GM12865 (cell line): ENCODE data around the gene KLHDC1.

ENCODE experiments used
- DNase-seq: peaks from one replicate; pipeline ENCODE4 v3.0.0; 2010; ENCODE audit warnings: low read depth
- H3K4me3 ChIP-seq: 2 replicates; pipeline ENCODE4 v1.5.1; 2011; ENCODE audit warnings: mild to moderate bottlenecking, low read depth, low read length, control low read depth
- CTCF ChIP-seq: IDR thresholded peaks from 2 replicates; pipeline ENCODE4 v1.5.1; 2011; ENCODE audit warnings: low read length, control low read depth, low read depth, inconsistent platforms; ENCODE audit not compliant: insufficient read depth; ENCODE audit errors: missing control alignments

KLHDC1 gene

DNA sequence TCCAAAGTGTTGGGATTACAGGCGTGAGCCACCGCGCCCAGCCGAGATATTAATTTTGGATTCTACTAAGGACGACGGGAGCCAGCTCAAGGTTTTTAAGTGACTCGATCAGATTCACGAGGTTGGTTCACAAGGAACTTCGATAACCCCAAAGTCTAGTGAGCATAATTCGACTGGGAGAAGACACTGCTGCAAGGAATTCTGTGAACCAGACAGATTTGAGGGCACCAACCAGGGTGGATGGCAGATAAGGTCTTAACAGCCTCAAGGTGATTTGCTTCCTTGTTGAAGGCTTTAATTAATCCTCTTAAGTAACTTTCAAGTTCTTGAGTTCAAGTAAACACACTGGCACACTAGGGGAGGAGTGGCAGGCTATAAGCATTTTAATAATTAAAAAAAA, 73.9 kb downstream of the KLHDC1 start:
- H3K4me3 ChIP-seq, result peak overlapping the region; percentile 82
- no peak for DNase-seq
- TF ChIP-seq CTCF, result no peak

GRCh38 chr14:49767270-49767570, 74.3 kb downstream of the KLHDC1 start:
- H3K4me3 ChIP-seq, result peak overlapping the region; percentile 82
- no peak for DNase-seq
- TF ChIP-seq CTCF, result no peak

DNA sequence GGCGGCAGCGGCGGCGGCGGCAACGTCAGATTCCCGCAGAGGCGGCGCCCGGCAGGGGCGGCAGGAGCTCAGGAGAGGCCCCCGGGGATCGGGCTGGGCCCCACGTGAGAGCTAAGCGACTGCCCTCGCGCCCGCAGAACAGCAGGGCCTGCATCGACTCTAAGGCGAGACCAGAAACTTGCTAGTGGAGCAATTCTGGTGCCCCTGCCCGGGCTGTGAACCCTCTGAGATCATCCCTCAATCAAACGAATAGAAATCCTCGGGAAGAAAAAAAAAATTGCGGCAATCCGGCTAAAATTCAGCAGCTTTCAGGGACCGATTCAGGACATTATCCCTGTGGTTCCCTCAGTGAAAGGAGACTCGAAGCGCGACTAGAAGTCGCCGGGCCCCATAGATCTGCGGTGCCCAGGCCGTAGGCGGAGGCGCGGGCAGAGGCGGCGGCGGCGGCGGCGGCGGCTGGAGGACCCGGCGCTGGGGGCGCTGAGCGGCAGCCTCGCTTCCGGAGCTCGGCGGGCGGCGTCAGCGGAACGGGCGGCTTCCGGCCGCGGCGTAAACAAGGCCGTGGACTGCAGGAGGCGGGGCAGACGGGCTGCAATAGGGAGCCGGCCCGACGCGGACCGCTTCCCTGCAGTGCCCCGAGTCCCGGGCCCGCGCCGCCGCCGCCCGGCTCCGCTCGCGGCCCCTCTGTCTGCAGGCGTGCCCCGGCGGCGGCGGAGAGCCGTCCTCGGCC, 74.8 kb downstream of the KLHDC1 start, which contains the start of gene KLHDC2:
Gene KLHDC2 (plus strand): TSS at position 583 of the 730 bp plus-strand sequence. CDS start 316 bp downstream, outside the sequence.
- peak within 1 kb of the TSS; percentile 84 for H3K4me3 ChIP-seq
- DNase-seq, result peak; percentile 95
- TF ChIP-seq CTCF, result peak; percentile 20

- peak overlapping the region; percentile 84 for H3K4me3 ChIP-seq
- peak; percentile 71 for DNase-seq
- TF ChIP-seq CTCF, result no peak
These were observed 75.6 kb downstream of the KLHDC1 start for GRCh38 chr14:49768301-49769121.

DNA sequence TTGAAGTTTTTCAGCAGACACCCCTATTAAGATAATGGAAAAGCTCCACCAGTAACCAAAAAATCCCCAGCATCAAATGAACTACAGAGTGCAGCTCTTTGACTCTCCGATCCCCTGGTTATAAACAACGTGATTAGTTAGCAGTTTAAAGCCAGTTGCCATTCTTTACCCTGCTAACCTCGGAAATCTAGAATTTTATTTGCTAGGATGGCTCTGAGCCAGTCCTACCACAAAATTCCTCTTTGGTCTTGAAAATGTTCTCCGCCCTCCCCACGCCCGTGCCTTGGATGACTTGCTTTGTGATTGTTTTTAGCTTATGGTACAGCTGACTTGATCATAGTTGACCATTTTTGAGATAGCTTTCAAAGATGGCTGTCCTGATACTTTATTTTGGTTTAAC, 76.3 kb downstream of the KLHDC1 start:
- TF ChIP-seq CTCF, result no peak
- peak overlapping the region; percentile 84 for H3K4me3 ChIP-seq
- no peak for DNase-seq

DNA sequence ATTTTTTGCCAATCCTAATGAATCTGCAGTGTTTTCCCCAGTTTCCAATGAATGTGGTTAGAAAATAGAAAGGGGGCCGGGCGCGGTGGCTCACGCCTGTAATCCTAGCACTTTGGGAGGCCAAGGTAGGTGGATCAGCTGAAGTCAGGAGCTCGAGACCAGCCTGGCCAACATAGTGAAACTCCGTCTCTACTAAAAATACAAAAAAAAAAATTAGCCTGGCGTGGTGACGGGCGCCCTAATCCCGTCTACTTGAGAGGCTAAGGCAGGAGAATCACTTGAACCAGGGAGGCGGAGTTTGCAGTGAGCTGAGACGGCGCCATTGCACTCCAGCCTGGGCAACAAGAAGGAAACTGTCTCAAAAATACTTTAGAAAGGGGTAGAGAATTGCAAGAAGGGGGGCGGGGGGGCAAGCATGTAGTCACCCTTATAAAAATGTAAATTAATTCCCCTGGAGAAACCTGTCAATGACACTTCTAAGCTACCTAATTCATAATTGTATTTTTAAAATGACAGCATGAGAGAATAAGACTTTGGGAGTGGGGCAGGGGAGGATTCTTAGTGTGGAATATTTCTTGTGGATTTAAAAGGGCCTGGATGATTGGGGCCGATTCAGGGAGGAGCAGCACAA, 76.8 kb downstream of the KLHDC1 start:
- no peak overlapping the region for H3K4me3 ChIP-seq
- no peak for TF ChIP-seq CTCF
- DNase-seq, result no peak
